HL-60 (cell line): Measurements from ENCODE around the gene MYB.

ENCODE experiments used
- DNase-seq, 2 experiments: peaks; one replicate each; pipeline ENCODE4 v3.0.0-alpha.2; 2010 to 2020; ENCODE audit warnings: low read depth in 1 of 2, low spot score in 1 of 2
- H3K27ac ChIP-seq: fragments of 250-450 bp; sonication (Bioruptor Pico); replicated peaks from 2 replicates; pipeline ENCODE4 v1.5.1; 2020; ENCODE audit warnings: mild to moderate bottlenecking, moderate library complexity
- H3K27me3 ChIP-seq: fragments of 250-450 bp; sonication (Bioruptor Pico); 2 replicates; pipeline ENCODE4 v1.5.1; 2021; ENCODE audit warnings: mild to moderate bottlenecking, moderate library complexity; ENCODE audit not compliant: insufficient read depth, poor library complexity, severe bottlenecking
- H3K4me3 ChIP-seq: replicated peaks from 2 replicates; pipeline ENCODE4 v1.5.1; 2011; ENCODE audit warnings: mild to moderate bottlenecking, control low read depth, low read length; ENCODE audit not compliant: insufficient read depth
- CTCF ChIP-seq: IDR thresholded peaks from one replicate; pipeline ENCODE4 v1.5.1; 2011; ENCODE audit warnings: low read length, control low read depth, inconsistent platforms; ENCODE audit not compliant: insufficient read depth
- GABPA ChIP-seq: IDR thresholded peaks from 2 replicates; pipeline ENCODE4 v1.6.1; 2012; ENCODE audit warnings: low read depth
- POLR2AphosphoS5 ChIP-seq: IDR thresholded peaks from 2 replicates; pipeline ENCODE4 v1.6.1; 2012; ENCODE audit warnings: low read depth
- REST ChIP-seq: IDR thresholded peaks from 2 replicates; pipeline ENCODE4 v1.6.1; 2012; ENCODE audit warnings: low read depth; ENCODE audit not compliant: insufficient replicate concordance
- SPI1 ChIP-seq: IDR thresholded peaks from 2 replicates; pipeline ENCODE4 v1.6.1; 2012; ENCODE audit warnings: low read depth, mild to moderate bottlenecking, borderline replicate concordance

Gene MYB

GRCh38 chr6:135254471-135254870 is 73.4 kb downstream of the MYB start:
- TF ChIP-seq SPI1: no peak
- no peak for TF ChIP-seq GABPA
- no peak for TF ChIP-seq REST
- no peak for TF ChIP-seq CTCF
- no peak for TF ChIP-seq POLR2AphosphoS5
- DNase-seq: no peak
- H3K27ac ChIP-seq: no peak overlapping the region
- no peaks in the 10 kb centered on the region for H3K27me3 ChIP-seq
- no peak overlapping the region for H3K4me3 ChIP-seq

GRCh38 chr6:135256866-135257265 is 75.8 kb downstream of the MYB start:
- no peak for TF ChIP-seq POLR2AphosphoS5
- no peak for TF ChIP-seq CTCF
- TF ChIP-seq REST: no peak
- no peak for TF ChIP-seq GABPA
- no peak for TF ChIP-seq SPI1
- no peak for DNase-seq
- Histone ChIP-seq H3K4me3 (no peak overlapping the region), H3K27me3 (no peaks in the 10 kb centered on the region), H3K27ac (no peak overlapping the region)

- no peak overlapping the region for H3K27ac ChIP-seq
- H3K4me3 ChIP-seq: no peak overlapping the region
- TF ChIP-seq POLR2AphosphoS5 (no peak), CTCF (no peak), GABPA (no peak), REST (no peak)
- no peaks in the 10 kb centered on the region for H3K27me3 ChIP-seq
- no peak for DNase-seq
These were observed 76.7 kb downstream of the MYB start for GRCh38 chr6:135257631-135258405.
